Measurements from ENCODE around the gene PPM1M.
A peak's percentile ranks its signal among the peaks of the same experiment; 100 is the strongest.

Gene PPM1M

DNA sequence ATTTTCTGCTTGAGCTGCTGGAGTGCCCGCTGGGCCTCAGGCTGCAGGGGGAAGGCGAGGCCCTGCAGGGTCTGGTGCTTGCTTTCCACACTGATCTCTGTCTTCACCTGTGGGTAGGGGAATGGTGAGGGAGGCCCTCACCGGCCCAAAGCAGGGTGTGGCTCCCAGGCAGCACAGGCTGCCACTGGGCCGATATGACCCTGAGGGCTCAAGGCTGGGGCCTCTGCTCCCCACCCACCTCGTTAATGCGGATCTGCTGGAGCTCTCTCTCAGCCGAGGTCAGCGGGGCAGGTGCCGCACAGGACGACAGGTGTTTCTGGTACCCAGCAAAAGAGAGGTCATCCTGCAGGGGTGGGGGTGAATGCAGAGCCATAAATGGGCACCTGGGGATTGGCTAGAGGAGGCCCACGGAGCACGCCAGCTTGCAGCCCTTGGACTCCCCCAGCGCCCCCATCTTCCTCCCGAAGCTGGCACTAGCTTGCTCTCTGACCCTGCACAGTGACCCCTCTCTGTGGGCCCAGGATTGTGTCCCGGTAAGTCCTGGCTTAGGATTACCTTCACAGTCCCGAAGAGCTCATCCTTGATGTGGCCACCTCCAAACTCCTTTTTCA is 14.6 kb upstream of the PPM1M start:
- no peak for DNase-seq (ENCODE audit: low read depth)

GRCh38 chr3:52231502-52232278 is 13.9 kb upstream of the PPM1M start:
- DNase-seq (ENCODE audit: low read depth) = peak; percentile 87

DNA sequence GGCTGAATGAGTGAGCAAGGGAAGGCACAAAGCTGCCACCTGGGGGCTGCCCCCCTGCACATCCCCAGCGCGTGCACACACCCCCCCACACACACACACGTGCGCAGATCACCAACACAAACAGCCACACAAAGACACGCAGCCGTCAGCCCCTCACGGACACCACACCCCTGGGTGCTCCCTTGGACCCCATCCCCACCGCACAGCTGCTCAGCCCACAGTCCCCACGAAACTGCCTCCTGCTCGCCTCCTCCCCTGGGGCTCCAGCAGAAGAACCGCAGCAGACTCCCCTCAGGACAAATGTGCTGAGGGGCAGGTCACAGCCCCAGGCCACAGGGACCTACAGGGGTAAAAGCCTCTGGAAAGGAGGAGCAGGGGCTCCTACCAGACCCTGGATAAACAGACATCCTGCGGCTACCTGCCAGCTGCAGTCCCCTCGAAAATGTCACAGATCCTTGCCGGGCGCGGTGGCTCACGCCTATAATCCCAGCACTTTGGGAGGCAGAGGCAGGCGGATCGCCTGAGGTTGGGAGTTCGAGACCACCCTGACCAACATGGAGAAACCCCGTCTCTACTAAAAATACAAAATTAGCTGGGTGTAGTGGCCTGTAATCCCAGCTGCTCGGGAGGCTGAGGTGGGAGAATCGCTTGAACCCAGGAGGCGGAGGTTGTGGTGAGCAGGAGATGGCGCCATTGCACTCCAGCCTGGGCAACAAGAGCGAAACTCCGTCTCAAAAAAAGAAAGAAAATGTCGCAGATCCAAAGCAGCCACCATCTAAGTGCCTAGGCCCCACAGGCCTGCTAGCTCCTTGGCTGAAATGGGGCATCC is 13.1 kb upstream of the PPM1M start:
- no peak for DNase-seq (ENCODE audit: low read depth)

- DNase-seq (ENCODE audit: low read depth) = no peak
Observed at GRCh38 chr3:52233108-52233591, 12.4 kb upstream of the PPM1M start.

DNA sequence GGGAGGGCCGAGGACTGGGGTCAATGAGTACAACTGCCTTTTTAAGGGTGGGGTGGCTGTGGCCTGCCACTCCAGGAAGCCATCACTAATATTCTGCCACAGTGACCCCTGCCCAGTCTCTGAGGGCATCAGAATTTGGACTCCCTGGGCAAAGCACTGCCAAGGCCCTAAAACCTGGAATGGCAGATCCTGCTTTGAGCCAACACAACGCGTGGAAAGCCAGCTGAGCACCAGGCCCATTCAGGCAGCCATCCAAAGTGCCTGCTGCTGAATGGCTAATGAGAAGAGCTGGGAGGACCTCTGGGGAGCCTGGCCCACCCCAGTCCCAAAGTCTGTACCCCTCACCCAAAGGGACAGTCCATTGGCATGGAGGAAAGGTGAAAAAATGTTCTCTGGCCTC is 11.6 kb upstream of the PPM1M start:
- no peak for DNase-seq (ENCODE audit: low read depth)

- no peak for DNase-seq (ENCODE audit: low read depth)
Observed at GRCh38 chr3:52234516-52235447, 10.8 kb upstream of the PPM1M start.

DNA sequence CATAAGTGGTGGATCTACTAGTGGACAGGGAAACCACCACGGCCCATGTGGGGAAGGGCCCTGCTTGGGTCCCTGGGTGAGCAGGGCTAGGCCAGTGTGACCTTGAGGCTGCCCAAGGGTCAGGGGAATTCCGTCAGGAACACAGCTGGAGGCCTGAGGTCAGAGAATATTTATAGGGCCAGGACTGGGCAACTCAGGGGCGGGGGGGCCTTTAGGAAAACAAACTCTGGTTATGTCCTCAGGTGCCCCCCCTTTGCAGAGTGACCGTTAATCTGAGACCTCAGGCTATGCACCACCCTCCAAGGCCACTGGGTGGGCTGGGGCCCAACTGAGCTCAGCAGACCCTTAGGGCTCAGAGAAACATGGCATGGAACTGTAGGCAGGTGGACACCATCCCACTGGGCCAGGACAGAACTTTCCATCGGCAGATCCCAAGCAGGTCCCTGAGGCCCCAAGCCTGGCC is 9.1 kb upstream of the PPM1M start:
- DNase-seq (ENCODE audit: low read depth) = no peak

- DNase-seq (ENCODE audit: low read depth) = no peak
Observed at GRCh38 chr3:52237006-52237656, 8.4 kb upstream of the PPM1M start.

- DNase-seq (ENCODE audit: low read depth) = no peak
Observed at GRCh38 chr3:52237657-52238172, 7.8 kb upstream of the PPM1M start.

GRCh38 chr3:52238193-52238760 is 7.3 kb upstream of the PPM1M start:
- no peak for DNase-seq (ENCODE audit: low read depth)

DNA sequence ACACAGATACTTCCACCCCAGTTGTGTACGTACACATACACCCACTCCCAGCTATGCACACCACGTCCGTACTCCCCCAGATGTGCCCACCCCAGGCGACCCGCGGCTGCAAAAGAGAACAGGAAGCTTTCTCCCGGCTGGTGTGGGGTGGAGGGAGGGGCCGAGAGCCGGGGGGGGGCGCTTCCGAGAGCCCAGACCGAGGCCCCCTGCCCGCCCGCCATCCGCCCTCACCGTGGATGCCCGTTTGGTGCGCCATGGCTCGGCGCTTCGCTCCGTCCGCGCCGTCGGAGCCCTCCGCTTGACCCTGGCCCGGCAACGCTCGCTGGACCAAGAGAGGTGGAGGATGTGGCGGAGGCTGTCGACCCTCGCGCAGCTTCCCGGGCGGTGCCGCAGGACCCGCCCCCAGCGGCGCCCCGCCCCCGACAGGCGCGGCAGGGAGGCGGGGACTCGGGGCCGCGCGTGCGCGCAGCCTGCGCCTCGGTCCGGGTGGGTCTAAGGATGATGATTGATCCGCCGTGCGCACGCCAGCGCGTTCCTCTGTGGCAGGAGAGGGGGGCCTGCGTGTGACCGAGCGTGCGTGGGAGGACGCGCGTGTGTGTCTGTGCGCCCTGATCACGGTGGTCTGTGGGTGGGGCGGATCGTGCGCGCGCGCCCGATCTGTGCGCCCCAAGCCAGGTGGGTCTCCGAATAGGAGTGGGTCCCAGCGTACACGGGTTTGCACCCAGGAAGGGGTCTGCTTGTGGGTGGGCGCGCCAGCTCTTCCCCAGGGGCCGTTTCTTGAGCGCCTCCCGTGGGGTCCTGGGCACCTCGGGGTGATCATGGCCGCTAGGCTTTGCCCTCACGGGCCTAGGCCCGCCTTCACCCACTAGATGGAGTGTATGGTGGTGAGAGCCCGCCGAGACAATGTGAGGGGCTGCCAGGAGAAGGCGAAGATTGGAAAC is 6.5 kb upstream of the PPM1M start, which contains the start of gene TWF2:
TWF2 (minus strand) TSS at position 398 of the 941 bp plus-strand sequence; CDS start at position 256, 142 bp downstream.
- peak; percentile 59 for DNase-seq (ENCODE audit: low read depth)

DNA sequence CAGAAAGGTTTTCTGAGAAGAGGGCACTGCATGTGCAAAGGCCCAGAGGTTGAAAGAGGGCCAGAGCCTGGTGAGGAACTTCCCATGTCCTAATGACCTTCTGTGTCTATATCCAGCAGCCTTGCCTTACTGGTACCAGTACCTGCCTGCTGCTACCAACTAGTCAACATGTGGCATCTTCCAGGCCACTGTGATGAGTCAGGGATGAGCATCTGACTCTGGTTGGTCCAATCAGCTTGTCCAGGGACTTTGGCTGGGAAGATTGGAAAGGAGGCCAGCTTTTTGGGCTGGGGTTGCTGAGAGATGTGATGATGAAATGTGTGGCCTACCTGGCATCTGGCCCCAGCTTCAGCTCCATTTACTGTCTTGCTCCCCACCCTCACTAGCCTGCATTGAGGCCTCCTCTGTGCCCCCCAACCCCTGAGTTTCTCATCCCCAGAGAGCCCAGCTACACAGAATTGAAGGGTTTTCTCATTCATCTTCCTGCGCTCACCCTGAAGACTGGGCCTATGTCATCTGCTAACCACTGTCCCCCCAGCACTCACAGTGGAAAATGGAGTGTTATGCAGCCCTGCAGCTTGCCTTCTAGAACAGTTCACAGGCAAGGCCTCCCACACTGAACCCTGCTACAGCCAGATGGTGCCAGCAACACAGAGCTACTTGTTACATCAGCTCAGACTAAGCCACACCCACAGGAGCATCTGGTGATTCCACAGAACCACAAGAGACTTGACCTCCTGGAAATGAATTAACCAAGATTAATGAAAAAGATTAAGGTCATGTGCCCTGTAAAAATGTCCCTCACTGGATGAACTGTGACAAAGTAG is 5.3 kb upstream of the PPM1M start:
- no peak for DNase-seq (ENCODE audit: low read depth)

DNA sequence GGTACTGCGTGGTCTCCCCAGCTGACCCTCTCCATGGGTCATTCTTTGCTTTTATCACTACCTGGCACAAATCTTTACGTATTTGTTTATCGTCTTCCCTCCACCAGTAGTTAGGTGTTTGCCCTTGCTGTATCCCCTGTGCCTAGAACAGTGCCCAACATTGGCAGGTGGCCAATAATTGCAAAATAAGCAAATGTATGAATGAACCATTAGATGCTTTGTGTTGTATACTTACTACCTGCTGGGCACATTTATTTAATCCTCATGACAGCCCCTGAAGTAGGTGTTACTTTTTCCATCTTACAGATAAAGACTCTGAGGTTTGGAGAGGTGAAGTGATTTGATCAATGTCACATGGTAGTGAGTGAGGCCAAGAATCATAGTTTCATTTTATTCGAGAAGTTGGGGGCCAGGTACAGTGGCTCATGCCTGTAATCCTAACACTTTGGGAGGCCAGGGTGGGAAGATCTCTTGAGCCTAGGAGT is 4.6 kb upstream of the PPM1M start:
- DNase-seq (ENCODE audit: low read depth) = no peak

DNA sequence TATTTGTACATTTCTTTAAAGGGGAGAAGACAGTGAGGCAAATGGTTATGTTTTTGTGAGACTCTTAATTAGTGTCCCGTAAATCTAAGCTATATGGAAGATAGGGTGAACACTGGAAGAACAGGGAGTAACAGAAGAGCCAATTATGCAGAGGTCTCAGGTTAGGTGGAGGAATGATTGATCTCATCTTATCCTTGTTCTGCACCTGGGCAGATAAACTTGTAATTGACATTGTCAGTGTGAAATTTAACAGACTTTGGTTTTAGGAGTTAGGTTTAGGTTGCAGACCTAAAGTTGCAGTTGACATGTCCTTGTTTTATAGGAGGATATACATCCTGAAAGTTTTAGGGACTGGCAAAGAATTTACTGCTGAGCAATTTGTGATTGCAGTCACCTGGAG is 3.5 kb upstream of the PPM1M start:
- no peak for DNase-seq (ENCODE audit: low read depth)

DNA sequence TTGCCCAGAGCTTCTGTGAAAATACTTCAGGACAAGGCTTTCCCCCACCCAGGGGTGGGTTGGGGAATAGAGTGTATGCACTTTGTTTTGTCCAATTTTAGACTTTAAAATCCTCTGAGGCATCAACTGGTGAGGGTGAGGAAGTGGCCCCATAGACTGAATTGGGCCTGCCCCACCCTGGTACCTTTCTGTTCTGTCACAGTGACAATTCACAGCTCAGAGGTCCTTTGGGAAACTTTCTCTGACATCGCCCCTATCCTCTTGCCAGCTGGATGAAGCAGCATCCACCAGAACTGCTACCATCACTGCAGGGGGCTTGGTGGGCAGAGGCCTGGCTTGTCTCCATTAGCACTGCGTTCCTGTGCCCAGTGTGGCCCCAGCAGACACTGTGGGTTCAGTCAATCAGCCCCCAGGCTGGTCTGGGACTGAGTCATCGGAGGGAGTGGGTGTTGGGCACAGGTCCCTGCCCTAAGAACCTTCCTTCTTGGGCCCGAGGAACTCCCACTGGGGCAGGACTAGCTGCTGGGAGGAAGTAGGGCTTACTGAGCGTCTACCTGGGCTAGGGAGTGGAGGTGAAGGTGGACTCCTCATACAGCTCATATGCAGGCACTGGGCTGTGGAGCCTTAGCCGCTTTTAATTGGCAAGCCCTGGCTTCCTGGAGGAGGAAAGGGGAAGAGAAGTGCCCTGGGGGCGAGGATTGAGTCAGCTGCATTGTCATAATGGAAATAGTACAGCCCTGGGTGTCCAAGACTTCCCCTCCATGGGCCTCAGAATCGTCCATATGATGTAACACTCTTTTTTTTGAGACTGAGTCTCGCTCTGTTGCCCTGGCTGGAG is 1.5 kb upstream of the PPM1M start:
- DNase-seq (ENCODE audit: low read depth) = no peak

- no peak for DNase-seq (ENCODE audit: low read depth)
Observed at GRCh38 chr3:52246264-52246620, 683 bp downstream of the PPM1M start.

- no peak for DNase-seq (ENCODE audit: low read depth)
Observed at GRCh38 chr3:52246728-52247408, 1.3 kb downstream of the PPM1M start.
